Endodermal cell (in vitro differentiated cells): ENCODE data around the gene NCOR1. TPM values are rescaled to one million over a fixed set of nuclear protein-coding genes. Genes with fewer than 3 reads are reported as not detected.

Source experiments
- DNase-seq: peaks from one replicate; pipeline ENCODE4 v3.0.0-alpha.2; 2017
- H3K27ac ChIP-seq: 2 replicates; pipeline ENCODE4 v1.5.1; 2013; ENCODE audit warnings: mild to moderate bottlenecking, low read depth, low read length, moderate library complexity
- H3K27me3 ChIP-seq: 2 replicates; pipeline ENCODE4 v1.6.1; 2013; ENCODE audit warnings: mild to moderate bottlenecking, low read length, moderate library complexity; ENCODE audit not compliant: insufficient read depth, control insufficient read depth, poor library complexity, severe bottlenecking
- H3K36me3 ChIP-seq: 2 replicates; pipeline ENCODE4 v1.7.0; 2013; ENCODE audit warnings: mild to moderate bottlenecking, low read length, moderate library complexity; ENCODE audit not compliant: control insufficient read depth, insufficient read depth
- H3K4me1 ChIP-seq: one replicate; pipeline ENCODE4 v1.7.0; 2013; ENCODE audit warnings: low read length; ENCODE audit not compliant: control insufficient read depth, insufficient read depth
- H3K4me3 ChIP-seq: 2 replicates; pipeline ENCODE4 v1.5.1; 2013; ENCODE audit warnings: mild to moderate bottlenecking, low read length, moderate library complexity
- H3K9ac ChIP-seq: 2 replicates; pipeline ENCODE4 v1.6.1; 2013; ENCODE audit warnings: mild to moderate bottlenecking, low read length, moderate library complexity; ENCODE audit not compliant: poor library complexity, severe bottlenecking; ENCODE audit errors: extremely low read depth
- H3K9me3 ChIP-seq: 2 replicates; pipeline ENCODE4 v1.6.1; 2013; ENCODE audit warnings: mild to moderate bottlenecking, low read length, moderate library complexity; ENCODE audit not compliant: control insufficient read depth
- H3K27ac Mint-ChIP-seq: 2 replicates; pipeline ENCODE4 v1.8.0; 2020; ENCODE audit warnings: mixed read lengths
- H3K27me3 Mint-ChIP-seq: 2 replicates; pipeline ENCODE4 v1.8.0; 2021; ENCODE audit warnings: mild to moderate bottlenecking, mixed read lengths; ENCODE audit not compliant: insufficient read depth
- H3K36me3 Mint-ChIP-seq: 2 replicates; pipeline ENCODE4 v1.8.0; 2020; ENCODE audit warnings: low read depth, mixed read lengths
- H3K4me1 Mint-ChIP-seq: 2 replicates; pipeline ENCODE4 v1.8.0; 2020; ENCODE audit warnings: mixed read lengths
- H3K4me3 Mint-ChIP-seq: 2 replicates; pipeline ENCODE4 v1.8.0; 2020; ENCODE audit warnings: mild to moderate bottlenecking, moderate library complexity, mixed read lengths
- H3K9me3 Mint-ChIP-seq: 2 replicates; pipeline ENCODE4 v1.8.0; 2020; ENCODE audit warnings: mild to moderate bottlenecking, mixed read lengths
- CTCF ChIP-seq: fragments of 200-600 bp; sonication (generic); conservative IDR thresholded peaks from 2 replicates; pipeline ENCODE4 v1.5.0; 2021; ENCODE audit warnings: antibody characterized with exemption, mild to moderate bottlenecking
- whole genome bisulfite sequencing, 2 experiments: methylation state at CpG; one replicate each; pipeline versions ENCODE4 v1.1.5 to v1.1.7; 2013; ENCODE audit warnings: missing lambda C conversion rate in 2 of 2, mixed read lengths in 1 of 2; ENCODE audit not compliant: insufficient coverage in 1 of 2, insufficient read length in 1 of 2; 5-methylcytosine and 5-hydroxymethylcytosine counted together
- total RNA-seq, 2 donors: library from RNA; stranded (reverse); fragmentation: NEBNext Ultra II Directional in 1 of 2; extraction: Animal tissue kit (Norgen Biotek cat#: 25700) in 1 of 2; gene quantifications; 2 replicates in 1 of 2; 3 replicates in 1 of 2; pipeline ENCODE4 v1.2.1, GENCODE V29; 2021

NCOR1 gene
- total RNA-seq, 2 donors from 2014 or later = 112 to 141 TPM

- no peak overlapping the region for H3K9ac ChIP-seq
- Mint-ChIP-seq H3K27ac (no peak overlapping the region), H3K27me3 (no peaks in the 10 kb centered on the region), H3K4me1 (peaks cover 9% of the 10 kb centered on the region), H3K4me3 (no peak overlapping the region), H3K9me3 (no peaks in the 10 kb centered on the region), H3K36me3 (peaks cover 28% of the 10 kb centered on the region)
- H3K4me3 ChIP-seq = no peak overlapping the region
- H3K27ac ChIP-seq = no peak overlapping the region
- TF ChIP-seq CTCF = no peak
- peaks cover 8% of the 10 kb centered on the region for H3K4me1 ChIP-seq
- no peaks in the 10 kb centered on the region for H3K27me3 ChIP-seq
- no CpG with 5 or more reads among the region's 1 CpG for WGBS, 2 experiments
- peaks cover 4% of the 10 kb centered on the region for H3K36me3 ChIP-seq
- no peak for DNase-seq
- H3K9me3 ChIP-seq = peaks cover 5% of the 10 kb centered on the region
Measured at GRCh38 chr17:16250635-16251034, 35.3 kb upstream of the NCOR1 start.

GRCh38 chr17:16247586-16247984 lies 32.3 kb upstream of the NCOR1 start:
- WGBS, 2 experiments = 90 to 100% methylated on average over 2 to 7 of the region's 7 CpGs
- Histone ChIP-seq H3K27me3 (no peaks in the 10 kb centered on the region), H3K27ac (no peak overlapping the region), H3K9me3 (no peaks in the 10 kb centered on the region), H3K4me1 (no peaks in the 10 kb centered on the region), H3K36me3 (peaks cover 4% of the 10 kb centered on the region), H3K4me3 (no peak overlapping the region), H3K9ac (no peak overlapping the region)
- H3K4me1 Mint-ChIP-seq = peaks cover 5% of the 10 kb centered on the region
- TF ChIP-seq CTCF = no peak
- H3K4me3 Mint-ChIP-seq = no peak overlapping the region
- H3K27me3 Mint-ChIP-seq = no peaks in the 10 kb centered on the region
- no peak overlapping the region for H3K27ac Mint-ChIP-seq
- no peaks in the 10 kb centered on the region for H3K9me3 Mint-ChIP-seq
- no peak for DNase-seq
- peaks cover 26% of the 10 kb centered on the region for H3K36me3 Mint-ChIP-seq

- DNase-seq = peak; percentile 76
- H3K4me3 ChIP-seq = no peak overlapping the region
- TF ChIP-seq CTCF = no peak
- Mint-ChIP-seq H3K27me3 (no peaks in the 10 kb centered on the region), H3K9me3 (no peaks in the 10 kb centered on the region), H3K4me1 (peaks cover 5% of the 10 kb centered on the region), H3K36me3 (peaks cover 17% of the 10 kb centered on the region), H3K4me3 (no peak overlapping the region), H3K27ac (peak overlapping the region; percentile 46)
- no peak overlapping the region for H3K9ac ChIP-seq
- WGBS, 2 experiments = 86 to 87% methylated on average over 8 to 9 of the region's 9 CpGs
- H3K9me3 ChIP-seq = no peaks in the 10 kb centered on the region
- H3K27ac ChIP-seq = peak overlapping the region; percentile 3
- peaks cover 4% of the 10 kb centered on the region for H3K36me3 ChIP-seq
- H3K4me1 ChIP-seq = no peaks in the 10 kb centered on the region
- no peaks in the 10 kb centered on the region for H3K27me3 ChIP-seq
Measured at GRCh38 chr17:16243801-16244567, 28.6 kb upstream of the NCOR1 start.
